GM18520 (cell line): ENCODE results near the gene MDH2.
"Not testable (repeated sequence)": the region's sequence is repeated elsewhere in the genome, so short reads cannot be mapped to it uniquely, and the experiment has no call there.

Source experiments
- ATAC-seq: cut with Tn5 transposase; IDR thresholded peaks from one replicate; pipeline ENCODE4 v1.9.1; 2021; ENCODE audit not compliant: unreplicated experiment

The MDH2 gene

DNA sequence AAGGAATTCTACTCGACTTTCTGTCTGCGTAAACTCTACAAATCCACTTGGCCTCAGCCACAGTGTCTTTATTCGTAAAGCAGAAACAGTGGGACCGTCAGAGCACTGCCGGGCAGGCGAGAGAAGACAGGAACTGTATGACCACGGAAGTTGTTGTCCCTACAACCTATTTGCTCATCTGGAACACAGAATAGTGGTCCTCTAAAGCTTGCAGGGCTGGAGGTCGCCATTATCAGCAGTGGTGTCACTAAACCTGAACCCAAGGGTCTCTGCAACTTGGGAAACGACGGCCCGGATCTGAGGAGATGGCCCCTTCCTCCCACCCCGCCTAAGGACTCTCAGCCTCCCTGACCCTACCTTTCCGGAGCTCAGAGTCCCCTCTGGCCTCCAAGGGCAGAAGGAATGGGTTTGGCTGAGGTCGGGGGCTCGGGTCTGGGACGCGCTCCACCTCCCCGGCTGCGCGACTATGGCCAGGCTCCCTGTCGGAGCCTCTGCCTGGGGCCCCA is 548 bp upstream of the MDH2 start:
- no peak for ATAC-seq

DNA sequence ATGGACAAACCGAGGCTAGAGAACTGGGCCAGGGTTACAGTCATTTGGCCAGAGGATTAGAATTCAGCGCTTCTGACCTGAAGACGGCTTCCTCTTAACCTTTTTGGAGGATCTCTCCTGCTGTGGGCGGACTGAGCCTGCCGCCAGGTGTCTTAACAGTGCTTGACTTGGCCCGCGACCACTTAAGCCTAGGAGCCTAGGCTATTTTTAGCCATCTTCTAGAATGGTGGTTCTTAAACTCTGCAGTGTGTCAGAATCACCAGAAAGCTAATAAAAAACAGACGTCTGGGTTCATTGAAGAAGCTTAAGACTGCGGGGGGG is 722 bp downstream of the MDH2 start:
- no peak for ATAC-seq

DNA sequence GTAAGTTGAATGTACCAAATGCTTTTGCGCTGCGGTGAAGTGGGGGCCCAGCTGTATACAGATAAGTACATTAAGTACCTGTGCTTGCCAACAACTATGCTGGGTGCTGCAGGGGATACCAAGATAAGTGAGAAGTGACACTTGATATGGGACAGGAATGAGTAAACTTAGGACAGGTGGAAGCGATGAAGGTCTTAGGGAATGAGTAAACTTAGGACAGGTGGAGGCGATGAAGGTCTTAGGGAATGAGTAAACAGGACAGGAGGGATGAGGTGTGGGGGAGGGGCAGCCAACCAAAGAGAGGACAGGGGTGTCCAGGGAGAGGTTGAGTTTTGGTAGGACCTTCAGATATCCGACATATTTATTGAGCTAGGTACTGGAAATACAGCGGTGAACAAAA is 1.4 kb downstream of the MDH2 start:
- no peak for ATAC-seq

- ATAC-seq: no peak
Observed at GRCh38 chr7:76050545-76050944, 2.6 kb downstream of the MDH2 start.

- ATAC-seq: no peak
Observed at GRCh38 chr7:76051840-76052239, 3.9 kb downstream of the MDH2 start.

- ATAC-seq: not testable (repeated sequence)
Observed at GRCh38 chr7:76052681-76053080, 4.8 kb downstream of the MDH2 start.

- ATAC-seq: no peak
Observed at GRCh38 chr7:76053461-76053860, 5.6 kb downstream of the MDH2 start.

DNA sequence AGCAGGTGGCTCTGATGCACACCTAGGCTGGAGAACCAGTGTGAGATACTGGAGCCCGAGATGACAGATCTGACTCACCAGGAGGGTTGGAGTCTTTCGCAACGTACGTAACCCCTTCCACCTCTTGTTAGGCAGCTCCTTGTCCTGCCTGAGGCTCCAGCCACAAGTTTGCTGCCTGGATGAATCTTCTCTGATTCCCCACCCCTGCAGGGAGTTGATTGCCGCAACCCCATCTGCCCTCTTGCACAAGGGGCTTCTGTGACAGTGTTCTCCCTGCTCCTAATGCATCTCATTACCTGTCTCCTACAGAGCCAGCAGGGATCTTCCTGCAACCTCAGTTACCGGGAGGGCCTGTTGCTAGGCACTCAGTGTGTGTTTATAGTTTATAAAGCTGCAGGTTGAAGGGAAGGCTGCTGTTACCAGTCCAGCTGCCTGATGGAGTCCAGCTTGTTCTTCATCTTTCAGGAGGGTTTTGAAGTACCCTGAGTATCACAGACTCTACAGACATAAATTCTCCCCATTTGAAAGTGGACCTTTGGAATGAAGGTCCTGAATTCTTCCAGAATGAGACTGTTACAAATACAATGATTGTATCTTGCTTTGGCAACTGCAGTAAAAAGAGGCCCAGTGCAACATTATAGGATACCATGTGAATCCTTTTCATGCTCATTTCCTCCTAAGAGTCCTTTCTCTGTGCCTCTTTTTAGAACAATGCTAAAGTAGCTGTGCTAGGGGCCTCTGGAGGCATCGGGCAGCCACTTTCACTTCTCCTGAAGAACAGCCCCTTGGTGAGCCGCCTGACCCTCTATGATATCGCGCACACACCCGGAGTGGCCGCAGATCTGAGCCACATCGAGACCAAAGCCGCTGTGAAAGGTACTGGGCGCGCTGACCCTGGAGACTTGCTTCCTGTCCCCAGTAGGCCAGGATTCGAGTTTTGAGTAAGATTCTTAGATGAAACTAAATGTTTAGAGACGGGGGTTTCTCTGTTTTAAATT is 6.5 kb downstream of the MDH2 start:
- ATAC-seq: no peak

DNA sequence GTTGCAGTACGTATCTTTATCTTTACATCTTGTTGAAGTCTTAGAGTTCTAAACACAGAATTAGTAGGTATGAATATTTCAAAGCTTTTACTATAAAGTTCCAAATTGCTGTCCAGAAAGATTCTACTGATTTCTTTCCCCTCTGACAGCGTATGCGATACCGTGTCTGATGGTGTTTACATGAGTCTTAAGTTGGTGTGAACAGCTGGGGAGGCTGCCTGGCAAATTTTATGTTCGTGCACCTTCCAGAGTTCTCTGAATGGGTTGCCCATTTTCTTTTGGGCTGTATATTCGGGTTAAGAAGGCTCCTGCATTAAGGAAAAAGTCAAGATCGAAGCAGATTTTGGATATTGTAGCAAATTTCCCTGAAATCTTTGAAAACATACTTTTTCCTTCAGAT is 8.3 kb downstream of the MDH2 start:
- no peak for ATAC-seq

DNA sequence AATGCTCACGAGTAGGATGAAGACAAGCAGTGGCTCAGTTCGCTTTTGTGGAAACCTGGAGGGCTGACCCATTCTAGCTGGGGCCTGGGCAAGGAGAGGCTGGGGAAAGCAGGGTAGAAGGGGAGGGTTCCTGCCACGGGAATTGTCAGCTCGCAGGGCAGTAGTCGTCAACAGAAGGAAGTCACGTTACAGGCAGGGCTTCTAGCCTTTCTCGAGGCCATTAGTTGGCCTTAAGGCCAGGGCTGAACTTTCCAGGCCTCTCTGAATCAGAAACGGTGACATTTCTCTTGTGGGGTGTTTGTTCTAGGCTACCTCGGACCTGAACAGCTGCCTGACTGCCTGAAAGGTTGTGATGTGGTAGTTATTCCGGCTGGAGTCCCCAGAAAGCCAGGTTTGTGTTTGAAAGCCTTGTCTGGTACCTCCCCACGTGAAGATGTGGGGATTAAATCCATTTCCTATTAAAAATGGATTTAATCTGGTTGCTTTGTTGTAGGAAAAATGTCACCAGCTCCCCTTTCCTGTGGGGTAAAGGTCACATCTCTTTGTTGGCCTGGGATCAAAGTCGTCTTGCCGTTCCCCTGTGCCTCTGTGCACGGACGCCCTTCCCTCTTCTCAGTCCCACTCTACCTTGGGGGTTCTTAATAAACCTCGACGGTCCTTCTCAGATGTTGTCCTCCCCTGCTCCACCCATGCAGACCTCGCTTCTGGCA is 9.4 kb downstream of the MDH2 start:
- ATAC-seq: no peak

GRCh38 chr7:76057813-76058145 is 9.9 kb downstream of the MDH2 start:
- no peak for ATAC-seq

- ATAC-seq: not testable (repeated sequence)
Observed at GRCh38 chr7:76058745-76059144, 10.8 kb downstream of the MDH2 start.

GRCh38 chr7:76060842-76061241 is 12.9 kb downstream of the MDH2 start:
- no peak for ATAC-seq

- ATAC-seq: no peak
Observed at GRCh38 chr7:76062254-76062653, 14.3 kb downstream of the MDH2 start.

DNA sequence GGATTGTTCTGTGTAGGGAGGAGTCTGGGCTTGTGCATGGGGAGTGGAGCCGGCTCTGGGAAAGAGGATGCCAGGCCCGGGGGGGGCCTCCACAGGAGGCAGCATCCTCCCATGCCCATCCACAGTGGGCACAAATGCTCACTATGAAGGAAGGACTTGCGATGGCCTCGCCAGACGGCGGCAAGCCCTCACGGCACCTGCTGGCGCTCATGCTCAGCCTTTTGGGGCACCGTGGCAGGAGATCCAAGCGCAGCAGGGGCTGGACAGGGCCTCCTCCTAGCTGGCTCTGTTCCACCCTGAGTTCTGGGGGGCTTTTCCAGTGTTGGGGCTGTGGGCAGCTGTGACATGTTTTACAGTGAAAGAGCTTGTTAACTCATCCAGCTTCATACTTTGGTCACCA is 15.2 kb downstream of the MDH2 start:
- ATAC-seq: no peak

GRCh38 chr7:76063525-76063924 is 15.6 kb downstream of the MDH2 start:
- ATAC-seq: no peak

DNA sequence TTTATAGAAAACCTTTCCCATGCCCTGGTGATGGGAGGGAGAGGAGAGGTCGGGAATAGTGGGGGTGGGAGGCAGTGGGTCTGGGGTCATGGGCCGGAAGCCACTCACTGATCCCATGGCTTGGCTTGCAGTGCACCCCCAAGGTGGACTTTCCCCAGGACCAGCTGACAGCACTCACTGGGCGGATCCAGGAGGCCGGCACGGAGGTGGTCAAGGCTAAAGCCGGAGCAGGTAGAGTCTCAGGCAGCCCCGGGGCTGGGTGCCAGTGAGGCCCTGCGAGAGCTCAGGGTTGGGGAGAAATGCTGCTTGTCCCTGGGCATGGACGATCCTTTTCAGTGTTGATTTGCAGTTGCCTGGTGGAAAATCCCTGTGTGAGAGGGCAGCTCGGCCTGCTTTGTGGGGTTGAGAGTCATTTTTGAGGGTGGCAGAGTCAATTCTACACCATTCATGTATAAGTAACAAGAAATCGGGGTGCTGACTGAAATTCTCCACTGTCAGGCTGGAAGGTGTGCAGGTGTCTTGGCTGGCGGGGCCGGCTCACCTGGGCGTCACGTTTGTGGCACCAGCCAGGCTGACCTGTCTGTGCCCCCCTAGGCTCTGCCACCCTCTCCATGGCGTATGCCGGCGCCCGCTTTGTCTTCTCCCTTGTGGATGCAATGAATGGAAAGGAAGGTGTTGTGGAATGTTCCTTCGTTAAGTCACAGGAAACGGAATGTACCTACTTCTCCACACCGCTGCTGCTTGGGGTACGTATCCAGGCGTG is 16.5 kb downstream of the MDH2 start:
- ATAC-seq: no peak

DNA sequence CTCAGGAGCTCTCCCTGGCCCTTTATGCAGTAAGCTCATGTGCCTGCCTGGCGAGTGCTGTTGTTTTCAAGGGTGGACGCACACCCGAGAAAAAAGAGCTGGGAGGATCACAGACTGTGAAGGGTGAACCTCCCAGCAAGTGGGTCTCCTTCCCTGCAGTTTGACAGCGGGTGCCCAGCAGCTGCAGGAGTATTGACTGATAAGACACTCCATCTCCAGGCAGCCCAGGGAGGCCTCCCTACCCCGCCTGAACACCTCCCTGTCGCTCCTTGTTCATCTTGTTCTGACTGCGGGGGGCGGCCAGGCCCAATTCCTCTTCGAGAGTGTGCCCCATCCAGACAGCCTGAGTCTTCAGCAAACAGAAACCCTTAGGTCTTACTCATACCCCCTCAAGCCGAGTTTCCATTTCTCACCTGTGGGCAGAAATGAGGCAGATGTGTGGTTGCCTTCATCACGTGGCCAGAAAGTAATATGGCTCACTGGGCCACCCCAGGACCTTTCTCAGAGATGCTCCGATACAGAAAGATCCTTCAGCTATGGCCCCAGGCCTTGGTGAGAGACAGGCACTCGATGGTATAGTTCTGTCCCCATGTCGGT is 17.2 kb downstream of the MDH2 start:
- peak; percentile 60 for ATAC-seq

DNA sequence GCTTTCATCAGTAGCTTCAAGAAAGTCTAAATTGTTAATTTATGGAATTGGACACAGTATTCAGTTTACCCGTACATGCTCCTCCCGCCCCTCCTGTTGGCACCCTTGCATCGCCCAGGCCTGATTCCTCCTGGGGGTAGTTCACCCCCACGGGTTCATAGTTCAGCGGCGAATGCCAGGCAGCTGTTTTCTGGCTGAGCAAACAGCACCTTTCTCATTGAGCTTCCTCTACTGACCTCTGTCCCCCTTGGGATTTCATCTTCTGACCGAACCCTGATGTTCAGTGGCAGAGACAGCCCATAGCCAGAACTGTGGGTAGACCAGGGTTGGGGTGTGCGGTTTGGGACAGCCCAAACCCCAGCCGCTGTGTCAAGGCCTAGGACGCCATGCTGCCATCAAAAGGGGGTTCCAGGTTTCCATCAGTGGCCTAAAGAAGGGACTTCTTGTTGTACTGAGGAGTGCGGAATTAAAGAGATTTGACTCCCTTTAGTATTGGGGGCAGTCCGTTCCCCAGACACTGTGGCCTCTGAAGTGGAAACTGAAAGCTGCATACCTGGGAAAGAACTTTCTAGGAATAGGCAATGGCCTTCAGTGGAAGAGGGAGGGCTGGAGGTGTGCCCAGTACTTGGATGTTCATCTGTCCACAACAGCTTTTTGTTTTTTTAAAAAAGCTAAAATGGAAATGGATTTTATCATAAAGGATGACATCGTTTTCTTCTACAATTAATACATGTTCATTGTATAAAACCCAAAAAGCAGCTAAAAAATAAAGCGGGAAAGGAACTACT is 19.0 kb downstream of the MDH2 start:
- ATAC-seq: no peak

- ATAC-seq: no peak
Observed at GRCh38 chr7:76069238-76069638, 21.3 kb downstream of the MDH2 start.
